ENCODE measurements around the gene TAOK2. TPM values are rescaled to one million over a fixed set of nuclear protein-coding genes. Genes with fewer than 3 reads are reported as not detected.
A peak's percentile ranks its signal among the peaks of the same experiment; 100 is the strongest.
"Not testable (repeated sequence)": the region's sequence is repeated elsewhere in the genome, so short reads cannot be mapped to it uniquely, and the experiment has no call there.

TAOK2 gene
- total and polyA plus RNA-seq, 9 donors: 28.0 to 43.3 (median 37.8) TPM

- no peak overlapping the region for H3K4me3 ChIP-seq (ENCODE audit: low read length)
- H3K36me3 ChIP-seq (ENCODE audit: control insufficient read depth, insufficient read depth, low read length): no peaks in the 10 kb centered on the region
- H3K27ac ChIP-seq (ENCODE audit: low read length): peak overlapping the region; percentile 47
- peak; percentile 79 for DNase-seq
- no peaks in the 10 kb centered on the region for H3K27me3 ChIP-seq (ENCODE audit: control insufficient read depth, insufficient read depth, low read length)
- H3K9me3 ChIP-seq (replicated peaks; ENCODE audit: control insufficient read depth, low read depth, low read length): no peaks in the 10 kb centered on the region
- peaks cover 8% of the 10 kb centered on the region for H3K4me1 ChIP-seq (ENCODE audit: control insufficient read depth, insufficient read depth, low read length)
- 27% methylated on average over 6 of the region's 11 CpGs for WGBS (ENCODE audit: insufficient coverage)
Observed at GRCh38 chr16:29943846-29944799, 29.5 kb upstream of the TAOK2 start.

GRCh38 chr16:29947897-29948296 lies 25.8 kb upstream of the TAOK2 start:
- Histone ChIP-seq H3K4me1 (ENCODE audit: control insufficient read depth, insufficient read depth, low read length) (peaks cover 8% of the 10 kb centered on the region), H3K27ac (ENCODE audit: low read length) (no peak overlapping the region), H3K27me3 (ENCODE audit: control insufficient read depth, insufficient read depth, low read length) (no peaks in the 10 kb centered on the region), H3K9me3 (replicated peaks; ENCODE audit: control insufficient read depth, low read depth, low read length) (no peaks in the 10 kb centered on the region), H3K36me3 (ENCODE audit: control insufficient read depth, insufficient read depth, low read length) (no peaks in the 10 kb centered on the region), H3K4me3 (ENCODE audit: low read length) (no peak overlapping the region)
- DNase-seq: no peak
- WGBS (ENCODE audit: insufficient coverage): no CpG with 5 or more reads among the region's 2 CpGs

GRCh38 chr16:29950806-29951461 lies 22.7 kb upstream of the TAOK2 start:
- no peaks in the 10 kb centered on the region for H3K4me1 ChIP-seq (ENCODE audit: control insufficient read depth, insufficient read depth, low read length)
- no peak overlapping the region for H3K4me3 ChIP-seq (ENCODE audit: low read length)
- 89% methylated on average over 3 of the region's 4 CpGs for WGBS (ENCODE audit: insufficient coverage)
- peaks cover under 1% of the 10 kb centered on the region for H3K27me3 ChIP-seq (ENCODE audit: control insufficient read depth, insufficient read depth, low read length)
- DNase-seq: no peak
- H3K27ac ChIP-seq (ENCODE audit: low read length): no peak overlapping the region
- H3K36me3 ChIP-seq (ENCODE audit: control insufficient read depth, insufficient read depth, low read length): no peaks in the 10 kb centered on the region
- H3K9me3 ChIP-seq (replicated peaks; ENCODE audit: control insufficient read depth, low read depth, low read length): no peaks in the 10 kb centered on the region

GRCh38 chr16:29951625-29952365 lies 21.9 kb upstream of the TAOK2 start:
- no peak for DNase-seq
- no peaks in the 10 kb centered on the region for H3K9me3 ChIP-seq (replicated peaks; ENCODE audit: control insufficient read depth, low read depth, low read length)
- no peak overlapping the region for H3K4me3 ChIP-seq (ENCODE audit: low read length)
- no peaks in the 10 kb centered on the region for H3K4me1 ChIP-seq (ENCODE audit: control insufficient read depth, insufficient read depth, low read length)
- 84% methylated on average over 7 of the region's 8 CpGs for WGBS (ENCODE audit: insufficient coverage)
- H3K27ac ChIP-seq (ENCODE audit: low read length): no peak overlapping the region
- no peaks in the 10 kb centered on the region for H3K36me3 ChIP-seq (ENCODE audit: control insufficient read depth, insufficient read depth, low read length)
- H3K27me3 ChIP-seq (ENCODE audit: control insufficient read depth, insufficient read depth, low read length): peaks cover 3% of the 10 kb centered on the region

GRCh38 chr16:29958756-29959155 lies 14.9 kb upstream of the TAOK2 start:
- H3K27me3 ChIP-seq (ENCODE audit: control insufficient read depth, insufficient read depth, low read length): peaks cover 3% of the 10 kb centered on the region
- WGBS (ENCODE audit: insufficient coverage): 95% methylated on average over 3 of the region's 5 CpGs
- no peak overlapping the region for H3K4me3 ChIP-seq (ENCODE audit: low read length)
- H3K9me3 ChIP-seq (replicated peaks; ENCODE audit: control insufficient read depth, low read depth, low read length): no peaks in the 10 kb centered on the region
- DNase-seq: no peak
- no peaks in the 10 kb centered on the region for H3K36me3 ChIP-seq (ENCODE audit: control insufficient read depth, insufficient read depth, low read length)
- H3K27ac ChIP-seq (ENCODE audit: low read length): no peak overlapping the region
- H3K4me1 ChIP-seq (ENCODE audit: control insufficient read depth, insufficient read depth, low read length): peaks cover 11% of the 10 kb centered on the region

- Histone ChIP-seq H3K9me3 (replicated peaks; ENCODE audit: control insufficient read depth, low read depth, low read length) (no peaks in the 10 kb centered on the region), H3K27me3 (ENCODE audit: control insufficient read depth, insufficient read depth, low read length) (peaks cover 3% of the 10 kb centered on the region), H3K4me1 (ENCODE audit: control insufficient read depth, insufficient read depth, low read length) (peaks cover 11% of the 10 kb centered on the region), H3K27ac (ENCODE audit: low read length) (no peak overlapping the region), H3K36me3 (ENCODE audit: control insufficient read depth, insufficient read depth, low read length) (no peaks in the 10 kb centered on the region), H3K4me3 (ENCODE audit: low read length) (no peak overlapping the region)
- no peak for DNase-seq
- 83% methylated on average over 3 of the region's 9 CpGs for WGBS (ENCODE audit: insufficient coverage)
Observed at GRCh38 chr16:29959293-29959692, 14.4 kb upstream of the TAOK2 start.

GRCh38 chr16:29959821-29960220 lies 13.8 kb upstream of the TAOK2 start:
- WGBS (ENCODE audit: insufficient coverage): no CpG with 5 or more reads among the region's 4 CpGs
- H3K36me3 ChIP-seq (ENCODE audit: control insufficient read depth, insufficient read depth, low read length); H3K4me3 ChIP-seq (ENCODE audit: low read length); H3K27me3 ChIP-seq (ENCODE audit: control insufficient read depth, insufficient read depth, low read length); H3K27ac ChIP-seq (ENCODE audit: low read length); H3K9me3 ChIP-seq (replicated peaks; ENCODE audit: control insufficient read depth, low read depth, low read length); DNase-seq: not testable (repeated sequence)
- peaks cover 11% of the 10 kb centered on the region for H3K4me1 ChIP-seq (ENCODE audit: control insufficient read depth, insufficient read depth, low read length)

- Histone ChIP-seq H3K9me3 (replicated peaks; ENCODE audit: control insufficient read depth, low read depth, low read length) (no peaks in the 10 kb centered on the region), H3K36me3 (ENCODE audit: control insufficient read depth, insufficient read depth, low read length) (peaks cover 3% of the 10 kb centered on the region), H3K4me1 (ENCODE audit: control insufficient read depth, insufficient read depth, low read length) (peaks cover 11% of the 10 kb centered on the region), H3K27ac (ENCODE audit: low read length) (no peak overlapping the region), H3K27me3 (ENCODE audit: control insufficient read depth, insufficient read depth, low read length) (peaks cover under 1% of the 10 kb centered on the region), H3K4me3 (ENCODE audit: low read length) (peak overlapping the region; percentile 66)
- peak; percentile 22 for DNase-seq
- 63% methylated on average over 4 of the region's 10 CpGs for WGBS (ENCODE audit: insufficient coverage)
Observed at GRCh38 chr16:29961127-29961478, 12.6 kb upstream of the TAOK2 start.

- 1% methylated on average over 56 of the region's 75 CpGs for WGBS (ENCODE audit: insufficient coverage)
- Histone ChIP-seq H3K27ac (ENCODE audit: low read length) (peak within 1 kb of the TSS; percentile 82), H3K27me3 (ENCODE audit: control insufficient read depth, insufficient read depth, low read length) (no peaks in the 10 kb centered on the region), H3K9me3 (replicated peaks; ENCODE audit: control insufficient read depth, low read depth, low read length) (no peaks in the 10 kb centered on the region), H3K4me1 (ENCODE audit: control insufficient read depth, insufficient read depth, low read length) (peaks cover 11% of the 10 kb centered on the region), H3K4me3 (ENCODE audit: low read length) (peak within 1 kb of the TSS; percentile 66), H3K36me3 (ENCODE audit: control insufficient read depth, insufficient read depth, low read length) (peaks cover 3% of the 10 kb centered on the region)
- peak; percentile 96 for DNase-seq
Observed at GRCh38 chr16:29961479-29962343, 12.0 kb upstream of the TAOK2 start, which contains the start of gene TMEM219. TSS of gene TMEM219 (plus strand) at chr16:29962079. CDS start at chr16:29963144, 1,065 bp downstream.

All from muscle of leg (tissue), 11 donors.